Panc1 (cell line): ENCODE results near the gene RASL10A. TPM values are rescaled to one million over a fixed set of nuclear protein-coding genes. Genes with fewer than 3 reads are reported as not detected.

Experiments
- ATAC-seq: fragments of 200-7000 bp; cut with Tn5 transposase; 2 replicates; pipeline ENCODE4 v1.9.1; 2020; ENCODE audit warnings: mild to moderate bottlenecking, moderate library complexity
- BruUV-seq: library from RNA; stranded (reverse); fragments of 400-500 nt; replicated peaks from 2 replicates; lab custom pipeline; 2021; lab: Mats Ljungman, UMichigan
- CTCF ChIA-PET: fragments of 300-600 bp; sonication (Branson Sonifier 250); formaldehyde crosslinking; loops from one replicate; lab custom pipeline; 2022; ENCODE audit warnings: antibody characterized with exemption; lab: Charles Lee
- POLR2A ChIA-PET: fragments of 300-600 bp; sonication (Branson Sonifier 250); formaldehyde crosslinking; loops from one replicate; lab custom pipeline; 2022; ENCODE audit warnings: antibody characterized with exemption; lab: Charles Lee
- DNase-seq: peaks from one replicate; pipeline ENCODE4 v3.0.0-alpha.2; 2010; ENCODE audit warnings: low read depth, low spot score
- H3K27ac ChIP-seq: 2 replicates; pipeline ENCODE4 v1.5.1; 2011; ENCODE audit warnings: mild to moderate bottlenecking, low read length, inconsistent platforms
- H3K27me3 ChIP-seq: fragments of 200-500 bp; sonication (Bioruptor generic); 2 replicates; pipeline ENCODE4 v1.6.0; 2014; ENCODE audit warnings: low read length, inconsistent platforms; ENCODE audit not compliant: control insufficient read depth, insufficient read depth
- H3K36me3 ChIP-seq: fragments of 200-500 bp; sonication (Bioruptor generic); 2 replicates; pipeline ENCODE4 v1.5.1; 2014; ENCODE audit warnings: inconsistent platforms, mild to moderate bottlenecking, low read length, moderate library complexity; ENCODE audit not compliant: control insufficient read depth, insufficient read depth
- H3K4me1 ChIP-seq: 2 replicates; pipeline ENCODE4 v1.5.1; 2011; ENCODE audit warnings: inconsistent platforms, mild to moderate bottlenecking, low read length, moderate library complexity; ENCODE audit not compliant: control insufficient read depth, insufficient read depth
- H3K4me3 ChIP-seq, 2 experiments: 2 replicates each; pipeline ENCODE4 v1.5.1; 2011 to 2012; ENCODE audit warnings: low read depth in 2 of 2, low read length in 2 of 2, mild to moderate bottlenecking in 2 of 2, inconsistent platforms in 1 of 2, moderate library complexity in 1 of 2
- H3K9me3 ChIP-seq: fragments of 200-500 bp; sonication (Bioruptor generic); 2 replicates; pipeline ENCODE4 v1.5.1; 2014; ENCODE audit warnings: low read depth, mild to moderate bottlenecking, inconsistent platforms, low read length, moderate library complexity; ENCODE audit not compliant: control insufficient read depth, insufficient read depth
- POLR2AphosphoS5 ChIP-seq: IDR thresholded peaks from 2 replicates; pipeline ENCODE4 v1.6.1; 2012; ENCODE audit warnings: mild to moderate bottlenecking, low read depth, low read length, moderate library complexity
- SIN3A ChIP-seq: IDR thresholded peaks from 2 replicates; pipeline ENCODE4 v1.6.1; 2012; ENCODE audit warnings: low read depth, mild to moderate bottlenecking, low read length, moderate library complexity, borderline replicate concordance; ENCODE audit not compliant: insufficient read depth
- TCF7L2 ChIP-seq: IDR thresholded peaks from 2 replicates; pipeline ENCODE4 v1.6.1; 2011; ENCODE audit warnings: mild to moderate bottlenecking, low read depth, low read length, inconsistent platforms
- in situ Hi-C: cut with HindIII; loops from 2 replicates; pipeline ENCODE4 v1.10.0; 2016; ENCODE audit warnings: low sequenced_read_pairs, low pct_unique_long_range_greater_than_20kb
- intact Hi-C: fragments of 100-400 bp; cut with micrococcal nuclease; formaldehyde crosslinking; loops from one replicate; pipeline ENCODE4 v1.10.0; 2022; ENCODE audit not compliant: unreplicated experiment
- total RNA-seq: library from RNA; stranded (reverse); gene quantifications from one replicate; pipeline ENCODE4 v1.2.1, GENCODE V29; 2021; ENCODE audit not compliant: unreplicated experiment
- TF ChIP-seq, protein P1 (sequence below), 2 experiments: IDR thresholded peaks; 2 replicates each; pipeline ENCODE4 v1.6.1; 2011 to 2012; ENCODE audit warnings: low read depth in 2 of 2, control low read depth in 1 of 2, low read length in 1 of 2, mild to moderate bottlenecking in 1 of 2, moderate library complexity in 1 of 2; ENCODE audit not compliant: insufficient read depth in 1 of 2
- TF ChIP-seq, protein P2 (sequence below): fragments of 450-650 bp; IDR thresholded peaks from 2 replicates; pipeline ENCODE4 v1.5.1; 2017; ENCODE audit warnings: mild to moderate bottlenecking

Gene RASL10A
- total RNA-seq, 1 experiment from 2014 or later: 2.6 TPM

- intact Hi-C loops (no loop called here), in situ Hi-C loops (no loop called here)
- no TSS peak for BruUV-seq
- ChIA-PET CTCF (no interaction called here), POLR2A (no interaction called here)
- Histone ChIP-seq H3K27me3 (no peaks in the 10 kb centered on the region), H3K36me3 (no peaks in the 10 kb centered on the region), H3K4me1 (no peaks in the 10 kb centered on the region), H3K4me3 (no peak overlapping the region), H3K27ac (no peak overlapping the region), H3K9me3 (no peaks in the 10 kb centered on the region)
- TF ChIP-seq, protein P1, sequence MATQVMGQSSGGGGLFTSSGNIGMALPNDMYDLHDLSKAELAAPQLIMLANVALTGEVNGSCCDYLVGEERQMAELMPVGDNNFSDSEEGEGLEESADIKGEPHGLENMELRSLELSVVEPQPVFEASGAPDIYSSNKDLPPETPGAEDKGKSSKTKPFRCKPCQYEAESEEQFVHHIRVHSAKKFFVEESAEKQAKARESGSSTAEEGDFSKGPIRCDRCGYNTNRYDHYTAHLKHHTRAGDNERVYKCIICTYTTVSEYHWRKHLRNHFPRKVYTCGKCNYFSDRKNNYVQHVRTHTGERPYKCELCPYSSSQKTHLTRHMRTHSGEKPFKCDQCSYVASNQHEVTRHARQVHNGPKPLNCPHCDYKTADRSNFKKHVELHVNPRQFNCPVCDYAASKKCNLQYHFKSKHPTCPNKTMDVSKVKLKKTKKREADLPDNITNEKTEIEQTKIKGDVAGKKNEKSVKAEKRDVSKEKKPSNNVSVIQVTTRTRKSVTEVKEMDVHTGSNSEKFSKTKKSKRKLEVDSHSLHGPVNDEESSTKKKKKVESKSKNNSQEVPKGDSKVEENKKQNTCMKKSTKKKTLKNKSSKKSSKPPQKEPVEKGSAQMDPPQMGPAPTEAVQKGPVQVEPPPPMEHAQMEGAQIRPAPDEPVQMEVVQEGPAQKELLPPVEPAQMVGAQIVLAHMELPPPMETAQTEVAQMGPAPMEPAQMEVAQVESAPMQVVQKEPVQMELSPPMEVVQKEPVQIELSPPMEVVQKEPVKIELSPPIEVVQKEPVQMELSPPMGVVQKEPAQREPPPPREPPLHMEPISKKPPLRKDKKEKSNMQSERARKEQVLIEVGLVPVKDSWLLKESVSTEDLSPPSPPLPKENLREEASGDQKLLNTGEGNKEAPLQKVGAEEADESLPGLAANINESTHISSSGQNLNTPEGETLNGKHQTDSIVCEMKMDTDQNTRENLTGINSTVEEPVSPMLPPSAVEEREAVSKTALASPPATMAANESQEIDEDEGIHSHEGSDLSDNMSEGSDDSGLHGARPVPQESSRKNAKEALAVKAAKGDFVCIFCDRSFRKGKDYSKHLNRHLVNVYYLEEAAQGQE (IDR thresholded peaks at IDR 0.05; ENCODE audit: insufficient read depth in 1 of 2, low read depth in 2 of 2, low read length in 1 of 2): no peak
- TF ChIP-seq, protein P2, sequence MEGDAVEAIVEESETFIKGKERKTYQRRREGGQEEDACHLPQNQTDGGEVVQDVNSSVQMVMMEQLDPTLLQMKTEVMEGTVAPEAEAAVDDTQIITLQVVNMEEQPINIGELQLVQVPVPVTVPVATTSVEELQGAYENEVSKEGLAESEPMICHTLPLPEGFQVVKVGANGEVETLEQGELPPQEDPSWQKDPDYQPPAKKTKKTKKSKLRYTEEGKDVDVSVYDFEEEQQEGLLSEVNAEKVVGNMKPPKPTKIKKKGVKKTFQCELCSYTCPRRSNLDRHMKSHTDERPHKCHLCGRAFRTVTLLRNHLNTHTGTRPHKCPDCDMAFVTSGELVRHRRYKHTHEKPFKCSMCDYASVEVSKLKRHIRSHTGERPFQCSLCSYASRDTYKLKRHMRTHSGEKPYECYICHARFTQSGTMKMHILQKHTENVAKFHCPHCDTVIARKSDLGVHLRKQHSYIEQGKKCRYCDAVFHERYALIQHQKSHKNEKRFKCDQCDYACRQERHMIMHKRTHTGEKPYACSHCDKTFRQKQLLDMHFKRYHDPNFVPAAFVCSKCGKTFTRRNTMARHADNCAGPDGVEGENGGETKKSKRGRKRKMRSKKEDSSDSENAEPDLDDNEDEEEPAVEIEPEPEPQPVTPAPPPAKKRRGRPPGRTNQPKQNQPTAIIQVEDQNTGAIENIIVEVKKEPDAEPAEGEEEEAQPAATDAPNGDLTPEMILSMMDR: no peak
- no peak for TF ChIP-seq POLR2AphosphoS5
- no peak for TF ChIP-seq TCF7L2
- TF ChIP-seq SIN3A: no peak
- ATAC-seq: no peak
- DNase-seq: no peak
These were observed 788 bp upstream of the RASL10A start for GRCh38 chr22:29316141-29316828.

DNA sequence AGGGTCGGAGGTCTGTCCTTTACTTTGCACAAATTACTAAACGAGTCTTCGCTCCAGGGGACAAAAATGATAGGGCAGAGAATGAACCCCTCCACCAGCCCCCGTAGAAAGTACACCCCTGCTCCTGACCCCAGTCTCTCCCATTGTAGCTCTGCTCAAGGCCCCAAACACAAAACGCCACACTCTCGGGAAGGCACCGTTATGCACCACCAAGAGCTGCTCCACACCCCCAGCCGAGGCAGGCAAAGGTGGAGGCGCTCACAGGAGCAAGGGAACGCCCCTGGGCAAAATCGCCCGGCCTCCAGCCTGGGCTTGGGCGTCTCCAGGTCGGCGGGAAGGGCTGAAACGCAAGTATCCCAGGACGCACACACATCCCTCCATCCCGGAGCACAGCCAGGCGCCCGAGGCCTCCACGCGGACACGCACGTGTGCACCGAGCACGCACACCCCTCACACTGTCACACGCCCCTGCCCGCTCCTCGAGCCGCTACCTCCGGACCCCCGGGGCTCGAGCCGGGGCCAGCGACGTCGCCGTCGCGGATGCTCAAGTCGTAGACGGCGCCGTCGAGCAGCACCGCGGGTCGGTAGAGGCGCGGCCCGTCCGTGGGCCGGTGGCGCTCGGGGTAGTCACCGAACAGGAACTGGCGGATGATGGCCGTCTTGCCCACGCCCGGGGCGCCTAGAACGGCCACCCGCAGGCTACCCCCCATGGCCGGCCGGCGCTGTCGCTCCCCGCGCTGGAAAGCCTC is 786 bp downstream of the RASL10A start:
- Histone ChIP-seq H3K9me3 (no peaks in the 10 kb centered on the region), H3K27ac (no peak overlapping the region), H3K4me3 (peak overlapping the region; percentile 36 to 38), H3K27me3 (no peaks in the 10 kb centered on the region), H3K36me3 (no peaks in the 10 kb centered on the region), H3K4me1 (peaks cover 6% of the 10 kb centered on the region)
- intact Hi-C loops (no loop called here), in situ Hi-C loops (no loop called here)
- DNase-seq (no peak), ATAC-seq (peak; percentile 50)
- TF ChIP-seq, protein P1 (IDR thresholded peaks at IDR 0.05; ENCODE audit: insufficient read depth in 1 of 2, low read depth in 2 of 2, low read length in 1 of 2): no peak
- TF ChIP-seq SIN3A (no peak), TCF7L2 (no peak), POLR2AphosphoS5 (no peak)
- TF ChIP-seq, protein P2: no peak
- ChIA-PET CTCF (no interaction called here), POLR2A (no interaction called here)
- no TSS peak for BruUV-seq
